Colonic mucosa (tissue), 4 donors: ENCODE data around the gene SLC7A11. TPM values are rescaled to one million over a fixed set of nuclear protein-coding genes. Genes with fewer than 3 reads are reported as not detected.

Source experiments
- DNase-seq: peaks from one replicate; pipeline ENCODE4 v3.0.0-alpha.2; 2020
- H3K27ac ChIP-seq: fragments of 200-600 bp; one replicate; pipeline ENCODE4 v1.8.0; 2021
- H3K27me3 ChIP-seq: fragments of 200-600 bp; one replicate; pipeline ENCODE4 v1.8.0; 2021
- H3K36me3 ChIP-seq: fragments of 200-600 bp; one replicate; pipeline ENCODE4 v1.8.0; 2021
- H3K4me1 ChIP-seq: fragments of 200-600 bp; one replicate; pipeline ENCODE4 v1.8.0; 2021; ENCODE audit warnings: mild to moderate bottlenecking
- H3K4me3 ChIP-seq: fragments of 200-600 bp; one replicate; pipeline ENCODE4 v1.8.0; 2021
- H3K9ac ChIP-seq, 2 donors: one replicate each; pipeline ENCODE4 v1.7.0; 2013; ENCODE audit warnings: control low read depth in 2 of 2, low read depth in 2 of 2, low read length in 2 of 2
- H3K9me3 ChIP-seq: fragments of 200-600 bp; one replicate; pipeline ENCODE4 v1.8.0; 2021
- intact Hi-C: fragments of 100-400 bp; cut with DNase I; formaldehyde crosslinking; loops from one replicate; pipeline ENCODE4 v1.14.1; 2022
- total RNA-seq, 2 donors: library from RNA; stranded (reverse); fragmentation: NEBNext Ultra II Directional in 1 of 2; extraction: Animal tissue kit (Norgen Biotek cat#: 25700) in 1 of 2; gene quantifications; one replicate each; pipeline ENCODE4 v1.2.1, GENCODE V29; 2021
- TF ChIP-seq, protein P1 (sequence below): fragments of 200-600 bp; IDR thresholded peaks from one replicate; pipeline ENCODE4 v1.8.0; 2022; ENCODE audit warnings: antibody characterized with exemption, mild to moderate bottlenecking
- donor health status: healthy.
- donor health status: DM: no; HTN: no; CAD: no.
- donor health status: DM: no; HTN: no; CAD: no.

Gene SLC7A11
- total RNA-seq, 2 donors from 2014 or later = 2.9 to 3.8 TPM

DNA sequence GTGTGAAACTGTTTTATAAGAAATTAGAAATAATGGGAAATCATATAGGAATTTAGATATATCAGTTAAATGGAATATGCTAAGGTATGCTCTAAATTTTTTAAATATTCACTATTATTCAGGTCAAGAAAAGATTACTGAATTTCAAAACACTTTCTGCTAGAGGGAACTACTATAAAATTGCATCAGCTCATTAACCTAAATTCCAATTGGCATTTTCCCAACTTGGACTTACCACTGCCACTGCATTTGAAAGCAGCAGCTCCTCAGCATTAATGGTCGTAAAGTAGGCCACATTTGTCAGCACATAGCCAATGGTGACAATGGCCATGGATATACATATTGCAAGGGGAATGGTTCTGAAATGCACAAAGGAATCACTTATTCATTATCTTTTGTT, 57.3 kb downstream of the SLC7A11 start:
- H3K27ac ChIP-seq = no peak overlapping the region
- H3K4me3 ChIP-seq = no peak overlapping the region
- H3K9me3 ChIP-seq = no peaks in the 10 kb centered on the region
- no peaks in the 10 kb centered on the region for H3K36me3 ChIP-seq
- no peaks in the 10 kb centered on the region for H3K27me3 ChIP-seq
- no peaks in the 10 kb centered on the region for H3K4me1 ChIP-seq
- no peak for DNase-seq
- TF ChIP-seq, protein P1, sequence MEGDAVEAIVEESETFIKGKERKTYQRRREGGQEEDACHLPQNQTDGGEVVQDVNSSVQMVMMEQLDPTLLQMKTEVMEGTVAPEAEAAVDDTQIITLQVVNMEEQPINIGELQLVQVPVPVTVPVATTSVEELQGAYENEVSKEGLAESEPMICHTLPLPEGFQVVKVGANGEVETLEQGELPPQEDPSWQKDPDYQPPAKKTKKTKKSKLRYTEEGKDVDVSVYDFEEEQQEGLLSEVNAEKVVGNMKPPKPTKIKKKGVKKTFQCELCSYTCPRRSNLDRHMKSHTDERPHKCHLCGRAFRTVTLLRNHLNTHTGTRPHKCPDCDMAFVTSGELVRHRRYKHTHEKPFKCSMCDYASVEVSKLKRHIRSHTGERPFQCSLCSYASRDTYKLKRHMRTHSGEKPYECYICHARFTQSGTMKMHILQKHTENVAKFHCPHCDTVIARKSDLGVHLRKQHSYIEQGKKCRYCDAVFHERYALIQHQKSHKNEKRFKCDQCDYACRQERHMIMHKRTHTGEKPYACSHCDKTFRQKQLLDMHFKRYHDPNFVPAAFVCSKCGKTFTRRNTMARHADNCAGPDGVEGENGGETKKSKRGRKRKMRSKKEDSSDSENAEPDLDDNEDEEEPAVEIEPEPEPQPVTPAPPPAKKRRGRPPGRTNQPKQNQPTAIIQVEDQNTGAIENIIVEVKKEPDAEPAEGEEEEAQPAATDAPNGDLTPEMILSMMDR = no peak
- no peak overlapping the region for H3K9ac ChIP-seq
- intact Hi-C loops = loop anchor here (5.0 to 10.0 kb wide), 2 partner anchors 370 to 497 kb away; no protein-coding TSS in a partner anchor

GRCh38 chr4:138182838-138183426, 59.2 kb downstream of the SLC7A11 start:
- DNase-seq = no peak
- Histone ChIP-seq H3K4me3 (no peak overlapping the region), H3K36me3 (no peaks in the 10 kb centered on the region), H3K9me3 (no peaks in the 10 kb centered on the region), H3K27ac (no peak overlapping the region), H3K27me3 (no peaks in the 10 kb centered on the region), H3K9ac (no peak overlapping the region), H3K4me1 (no peaks in the 10 kb centered on the region)
- TF ChIP-seq, protein P1 = peak; percentile 40
- intact Hi-C loops = loop anchor here (5.0 to 10.0 kb wide), 2 partner anchors 368 to 499 kb away; no protein-coding TSS in a partner anchor

GRCh38 chr4:138181287-138181686, 60.9 kb downstream of the SLC7A11 start:
- Histone ChIP-seq H3K4me3 (no peak overlapping the region), H3K27me3 (no peaks in the 10 kb centered on the region), H3K9ac (no peak overlapping the region), H3K4me1 (no peaks in the 10 kb centered on the region), H3K36me3 (no peaks in the 10 kb centered on the region), H3K9me3 (no peaks in the 10 kb centered on the region), H3K27ac (no peak overlapping the region)
- DNase-seq = no peak
- intact Hi-C loops = loop anchor here (5.0 to 10.0 kb wide), 2 partner anchors 366 to 501 kb away; no protein-coding TSS in a partner anchor
- TF ChIP-seq, protein P1 = no peak

DNA sequence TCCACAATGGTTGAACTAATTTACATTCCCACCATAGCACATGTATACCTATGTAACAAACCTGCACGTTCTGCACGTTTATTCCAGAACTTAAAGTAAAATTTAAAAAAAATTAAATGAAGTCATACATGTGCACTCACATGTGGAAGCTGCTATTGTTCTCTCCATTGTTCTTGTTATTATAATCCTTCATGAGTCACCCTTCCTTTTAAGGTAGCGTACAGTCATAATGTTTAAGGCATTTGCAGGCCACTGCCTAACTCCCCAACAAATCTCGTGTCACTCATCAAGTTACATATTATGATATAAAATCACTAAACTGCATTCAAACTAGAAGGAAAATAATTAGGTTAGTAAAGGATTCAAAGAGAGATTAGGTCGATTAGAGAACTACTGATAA, 63.6 kb downstream of the SLC7A11 start:
- no peak overlapping the region for H3K9ac ChIP-seq
- H3K4me1 ChIP-seq = no peaks in the 10 kb centered on the region
- no peak for DNase-seq
- no peaks in the 10 kb centered on the region for H3K36me3 ChIP-seq
- TF ChIP-seq, protein P1 = no peak
- no peaks in the 10 kb centered on the region for H3K9me3 ChIP-seq
- H3K27me3 ChIP-seq = no peaks in the 10 kb centered on the region
- intact Hi-C loops = loop anchor here (5.0 kb wide), 2 partner anchors 86 to 141 kb away; no protein-coding TSS in a partner anchor
- no peak overlapping the region for H3K27ac ChIP-seq
- no peak overlapping the region for H3K4me3 ChIP-seq

DNA sequence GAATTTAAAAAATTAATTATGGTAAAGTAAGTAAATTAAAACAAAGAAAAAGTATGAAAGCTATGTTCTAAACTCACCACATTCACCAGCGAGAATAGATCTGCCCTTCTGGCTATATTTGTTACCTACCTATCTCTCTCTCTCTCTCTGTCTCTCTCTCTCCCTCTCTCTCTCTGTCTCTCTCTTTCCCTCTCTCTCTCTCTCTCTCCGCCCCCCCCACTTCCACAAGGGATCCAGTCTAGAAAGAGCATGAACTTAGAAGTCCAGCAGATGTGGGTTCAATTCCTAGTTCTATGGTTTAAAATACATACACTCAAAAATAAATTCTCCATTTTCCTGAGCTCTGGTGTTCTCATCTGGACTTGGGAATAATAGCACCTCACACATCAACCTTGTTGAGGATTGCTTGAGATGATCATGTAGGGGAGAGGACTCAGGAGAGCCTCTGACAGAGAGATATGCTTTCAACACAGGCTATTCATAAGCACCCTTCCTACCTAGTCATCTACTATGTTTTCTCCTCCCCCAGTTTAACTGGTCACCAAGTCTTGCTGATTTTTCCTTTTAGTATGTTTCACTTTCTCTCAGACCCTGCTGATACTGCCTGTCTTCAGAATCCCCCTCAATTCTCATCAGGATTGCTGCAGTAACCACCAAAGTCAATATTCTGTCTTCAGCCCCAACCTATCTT, 64.7 kb downstream of the SLC7A11 start:
- H3K36me3 ChIP-seq = no peaks in the 10 kb centered on the region
- no peak overlapping the region for H3K9ac ChIP-seq
- TF ChIP-seq, protein P1 = no peak
- intact Hi-C loops = loop anchor here (5.0 kb wide), 2 partner anchors 85 to 140 kb away; no protein-coding TSS in a partner anchor
- no peak overlapping the region for H3K27ac ChIP-seq
- H3K4me3 ChIP-seq = no peak overlapping the region
- no peaks in the 10 kb centered on the region for H3K4me1 ChIP-seq
- DNase-seq = no peak
- H3K9me3 ChIP-seq = no peaks in the 10 kb centered on the region
- H3K27me3 ChIP-seq = no peaks in the 10 kb centered on the region
